Hepatocyte (in vitro differentiated cells): ENCODE data around the gene GPR52.

Experiments
- EZH2 ChIP-seq: fragments of 200-600 bp; sonication (generic); IDR thresholded peaks from 2 replicates; pipeline ENCODE4 v1.6.1; 2016; ENCODE audit warnings: antibody characterized with exemption, mild to moderate bottlenecking, borderline replicate concordance
- EZH2phosphoT487 ChIP-seq: fragments of 200-600 bp; sonication (generic); IDR thresholded peaks from one replicate; pipeline ENCODE4 v1.6.1; 2018; ENCODE audit warnings: antibody characterized with exemption, mild to moderate bottlenecking, low read depth, moderate library complexity; ENCODE audit not compliant: unreplicated experiment, severe bottlenecking
- TF ChIP-seq, protein P1 (sequence below): fragments of 200-600 bp; sonication (generic); IDR thresholded peaks from 2 replicates; pipeline ENCODE4 v1.5.1; 2016; ENCODE audit warnings: antibody characterized with exemption, mild to moderate bottlenecking; ENCODE audit not compliant: poor library complexity

DNA sequence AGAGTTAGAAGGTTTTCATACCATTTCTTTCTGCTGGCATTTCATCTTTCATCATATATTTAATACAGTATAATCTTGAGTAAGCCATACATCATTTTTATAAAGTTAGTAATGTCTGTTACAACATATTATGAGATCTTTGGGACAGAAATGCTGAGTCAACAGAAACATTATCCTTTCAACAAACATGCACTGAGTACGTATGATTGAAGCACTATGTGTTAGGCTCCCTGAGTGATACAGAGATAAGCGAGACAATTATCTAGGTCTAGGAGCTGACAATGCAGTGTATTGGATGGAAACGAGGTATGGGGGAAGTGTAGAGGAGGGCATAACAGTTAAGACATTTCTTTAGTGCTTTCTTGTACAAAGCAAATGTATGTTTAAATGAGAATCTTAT lies 19.7 kb upstream of the GPR52 start:
- TF ChIP-seq, protein P1, sequence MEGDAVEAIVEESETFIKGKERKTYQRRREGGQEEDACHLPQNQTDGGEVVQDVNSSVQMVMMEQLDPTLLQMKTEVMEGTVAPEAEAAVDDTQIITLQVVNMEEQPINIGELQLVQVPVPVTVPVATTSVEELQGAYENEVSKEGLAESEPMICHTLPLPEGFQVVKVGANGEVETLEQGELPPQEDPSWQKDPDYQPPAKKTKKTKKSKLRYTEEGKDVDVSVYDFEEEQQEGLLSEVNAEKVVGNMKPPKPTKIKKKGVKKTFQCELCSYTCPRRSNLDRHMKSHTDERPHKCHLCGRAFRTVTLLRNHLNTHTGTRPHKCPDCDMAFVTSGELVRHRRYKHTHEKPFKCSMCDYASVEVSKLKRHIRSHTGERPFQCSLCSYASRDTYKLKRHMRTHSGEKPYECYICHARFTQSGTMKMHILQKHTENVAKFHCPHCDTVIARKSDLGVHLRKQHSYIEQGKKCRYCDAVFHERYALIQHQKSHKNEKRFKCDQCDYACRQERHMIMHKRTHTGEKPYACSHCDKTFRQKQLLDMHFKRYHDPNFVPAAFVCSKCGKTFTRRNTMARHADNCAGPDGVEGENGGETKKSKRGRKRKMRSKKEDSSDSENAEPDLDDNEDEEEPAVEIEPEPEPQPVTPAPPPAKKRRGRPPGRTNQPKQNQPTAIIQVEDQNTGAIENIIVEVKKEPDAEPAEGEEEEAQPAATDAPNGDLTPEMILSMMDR, result no peak
- TF ChIP-seq EZH2phosphoT487 (no peak), EZH2 (no peak)
